Measurements from ENCODE around the gene TTYH3. TPM values are rescaled to one million over a fixed set of nuclear protein-coding genes. Genes with fewer than 3 reads are reported as not detected.

The TTYH3 gene
- polyA plus RNA-seq, 1 donor (not counting 4 experiments of a cell fraction or from before 2014, with no cell fraction given) = 8.5 TPM

- DNase-seq (ENCODE audit: low read depth, low spot score) (no peak), FAIRE-seq (no peak)
- Histone ChIP-seq H3K27ac (ENCODE audit: control insufficient read depth, insufficient read depth, low read length) (no peak overlapping the region), H4K20me1 (ENCODE audit: control insufficient read depth, extremely low read depth, insufficient read depth, low read length) (no peaks in the 10 kb centered on the region), H3K9ac (ENCODE audit: control insufficient read depth, extremely low read depth, insufficient read depth, low read length) (no peak overlapping the region), H3K9me1 (ENCODE audit: control insufficient read depth, extremely low read depth, insufficient read depth, low read length) (no peaks in the 10 kb centered on the region), H3K27me3 (ENCODE audit: control insufficient read depth, extremely low read depth, insufficient read depth, low read length) (no peaks in the 10 kb centered on the region), H3K9me3 (ENCODE audit: control insufficient read depth, low read depth, low read length) (no peaks in the 10 kb centered on the region), H2AFZ (ENCODE audit: control insufficient read depth, low read length) (no peak overlapping the region), H3K36me3 (ENCODE audit: control insufficient read depth in 2 of 2, extremely low read depth in 1 of 2, insufficient read depth in 2 of 2, low read length in 2 of 2) (peaks cover 8 to 20% of the 10 kb centered on the region in 2 experiments), H3K4me3 (ENCODE audit: control insufficient read depth in 2 of 3, extremely low read depth in 1 of 3, insufficient read depth in 2 of 3, low read depth in 1 of 3, low read length in 3 of 3) (no peak overlapping the region), H3K4me1 (ENCODE audit: control insufficient read depth, extremely low read depth, insufficient read depth, low read length) (no peaks in the 10 kb centered on the region), H3K79me2 (ENCODE audit: control insufficient read depth, insufficient read depth, low read length) (no peaks in the 10 kb centered on the region), H3K4me2 (ENCODE audit: control insufficient read depth, extremely low read depth, insufficient read depth, low read depth, low read length) (no peak overlapping the region)
- TF ChIP-seq EZH2 (IDR thresholded peaks at IDR 0.05; ENCODE audit: low read length) (no peak), CTCF (optimal IDR thresholded peaks at IDR 0.05 in 1 of 3, IDR thresholded peaks at IDR 0.05 in 1 of 3, conservative IDR thresholded peaks at IDR 0.05 in 1 of 3; ENCODE audit: extremely low read depth in 1 of 3, insufficient read depth in 2 of 3, low read length in 3 of 3) (no peak)
- dilution Hi-C loops (cut with MboI; ENCODE audit: extremely low pct_ligation_motif_present, low sequenced_read_pairs) = no loop called here
Observed at GRCh38 chr7:2650451-2650850, 18.7 kb downstream of the TTYH3 start.

GRCh38 chr7:2651336-2651735, 19.6 kb downstream of the TTYH3 start:
- H3K9me1 ChIP-seq (ENCODE audit: control insufficient read depth, extremely low read depth, insufficient read depth, low read length) = no peaks in the 10 kb centered on the region
- no peak overlapping the region for H3K4me3 ChIP-seq (ENCODE audit: control insufficient read depth in 2 of 3, extremely low read depth in 1 of 3, insufficient read depth in 2 of 3, low read depth in 1 of 3, low read length in 3 of 3)
- FAIRE-seq (no peak), DNase-seq (ENCODE audit: low read depth, low spot score) (no peak)
- no peaks in the 10 kb centered on the region for H3K79me2 ChIP-seq (ENCODE audit: control insufficient read depth, insufficient read depth, low read length)
- TF ChIP-seq CTCF (optimal IDR thresholded peaks at IDR 0.05 in 1 of 3, IDR thresholded peaks at IDR 0.05 in 1 of 3, conservative IDR thresholded peaks at IDR 0.05 in 1 of 3; ENCODE audit: extremely low read depth in 1 of 3, insufficient read depth in 2 of 3, low read length in 3 of 3) = peak in 1 of 3 experiments; percentile 16
- TF ChIP-seq EZH2 (IDR thresholded peaks at IDR 0.05; ENCODE audit: low read length) = no peak
- H3K27ac ChIP-seq (ENCODE audit: control insufficient read depth, insufficient read depth, low read length) = no peak overlapping the region
- no peaks in the 10 kb centered on the region for H4K20me1 ChIP-seq (ENCODE audit: control insufficient read depth, extremely low read depth, insufficient read depth, low read length)
- H3K4me1 ChIP-seq (ENCODE audit: control insufficient read depth, extremely low read depth, insufficient read depth, low read length) = no peaks in the 10 kb centered on the region
- H3K4me2 ChIP-seq (ENCODE audit: control insufficient read depth, extremely low read depth, insufficient read depth, low read depth, low read length) = no peak overlapping the region
- no peaks in the 10 kb centered on the region for H3K27me3 ChIP-seq (ENCODE audit: control insufficient read depth, extremely low read depth, insufficient read depth, low read length)
- H3K9ac ChIP-seq (ENCODE audit: control insufficient read depth, extremely low read depth, insufficient read depth, low read length) = no peak overlapping the region
- peaks cover 8 to 20% of the 10 kb centered on the region in 2 experiments for H3K36me3 ChIP-seq (ENCODE audit: control insufficient read depth in 2 of 2, extremely low read depth in 1 of 2, insufficient read depth in 2 of 2, low read length in 2 of 2)
- dilution Hi-C loops (cut with MboI; ENCODE audit: extremely low pct_ligation_motif_present, low sequenced_read_pairs) = no loop called here
- H3K9me3 ChIP-seq (ENCODE audit: control insufficient read depth, low read depth, low read length) = no peaks in the 10 kb centered on the region
- H2AFZ ChIP-seq (ENCODE audit: control insufficient read depth, low read length) = no peak overlapping the region
